NOMO-1 (cell line): Measurements from ENCODE around the gene ITGB2.

ENCODE experiments used
- DNase-seq, 2 experiments: peaks; one replicate each; lab custom pipeline; 2025; ENCODE audit not compliant: unreplicated experiment in 2 of 2; lab: John Stamatoyannopoulos, UW

ITGB2 gene

DNA sequence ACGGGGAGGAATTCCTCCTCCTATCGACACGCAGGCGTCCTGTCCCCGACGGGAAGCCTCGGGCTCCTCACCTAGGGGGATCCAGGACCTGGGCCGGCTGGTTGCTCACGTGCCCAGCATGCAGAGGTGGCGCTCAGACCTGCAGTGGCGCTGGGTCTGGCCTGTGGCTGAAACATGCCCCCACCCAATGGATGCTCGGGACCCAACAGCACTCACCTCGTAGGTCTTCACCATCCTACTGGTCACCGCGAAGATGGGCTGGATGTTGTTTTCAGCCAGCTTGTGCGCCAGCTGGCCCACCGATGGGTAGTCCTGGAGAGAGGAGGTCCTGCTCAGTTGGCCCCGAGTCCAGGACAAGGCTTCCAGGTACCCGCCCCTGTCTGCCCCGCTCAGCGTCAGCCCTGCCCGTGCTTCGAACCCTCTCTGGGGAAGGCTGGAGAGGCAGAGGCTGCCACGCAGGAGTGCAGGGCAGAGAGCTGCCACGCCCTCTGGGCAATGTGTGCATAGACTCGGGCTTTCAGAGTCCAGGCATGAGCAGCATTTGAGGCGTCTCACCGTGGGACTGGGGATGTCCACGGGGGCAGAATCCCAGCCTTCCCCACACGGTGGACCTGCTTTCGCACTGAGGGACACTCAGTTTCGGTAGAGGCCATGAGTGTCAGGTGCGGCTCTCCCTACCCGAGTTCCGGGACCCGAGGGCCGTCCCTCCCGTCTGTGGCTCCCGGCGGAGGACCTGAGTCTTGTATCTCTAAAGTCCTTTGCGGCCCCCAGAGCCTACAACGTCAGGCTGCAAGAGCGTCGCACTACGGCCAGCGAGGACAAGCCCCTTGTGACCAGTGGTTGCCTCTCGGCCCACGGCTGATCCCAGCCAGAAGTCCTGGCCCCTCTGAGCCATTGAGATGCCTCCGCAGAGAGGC is 21.6 kb downstream of the ITGB2 start:
- no peak for DNase-seq

DNA sequence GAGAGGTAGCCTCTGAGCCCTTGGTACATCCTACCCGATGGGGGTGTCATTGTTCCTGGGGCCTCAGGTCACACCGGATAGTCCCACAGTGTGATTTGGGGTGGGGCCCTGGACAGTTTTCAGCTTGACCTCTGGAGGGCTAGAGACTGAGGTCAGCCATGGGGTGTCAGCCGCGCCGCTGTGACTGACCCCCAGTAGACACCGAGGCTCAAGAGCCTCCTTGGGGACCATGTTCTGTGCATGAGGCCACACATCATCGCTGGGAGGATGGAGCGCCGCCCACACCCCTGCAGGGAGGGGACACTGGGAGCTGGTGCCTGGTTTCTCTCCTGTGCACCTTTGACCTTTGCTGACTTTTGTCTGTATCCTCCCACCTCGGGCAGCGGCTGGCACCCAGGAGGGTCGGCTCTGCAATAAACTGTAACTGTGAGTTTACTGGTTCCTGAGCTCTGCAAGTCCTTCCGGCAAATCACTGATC is 22.6 kb downstream of the ITGB2 start:
- no peak for DNase-seq

DNA sequence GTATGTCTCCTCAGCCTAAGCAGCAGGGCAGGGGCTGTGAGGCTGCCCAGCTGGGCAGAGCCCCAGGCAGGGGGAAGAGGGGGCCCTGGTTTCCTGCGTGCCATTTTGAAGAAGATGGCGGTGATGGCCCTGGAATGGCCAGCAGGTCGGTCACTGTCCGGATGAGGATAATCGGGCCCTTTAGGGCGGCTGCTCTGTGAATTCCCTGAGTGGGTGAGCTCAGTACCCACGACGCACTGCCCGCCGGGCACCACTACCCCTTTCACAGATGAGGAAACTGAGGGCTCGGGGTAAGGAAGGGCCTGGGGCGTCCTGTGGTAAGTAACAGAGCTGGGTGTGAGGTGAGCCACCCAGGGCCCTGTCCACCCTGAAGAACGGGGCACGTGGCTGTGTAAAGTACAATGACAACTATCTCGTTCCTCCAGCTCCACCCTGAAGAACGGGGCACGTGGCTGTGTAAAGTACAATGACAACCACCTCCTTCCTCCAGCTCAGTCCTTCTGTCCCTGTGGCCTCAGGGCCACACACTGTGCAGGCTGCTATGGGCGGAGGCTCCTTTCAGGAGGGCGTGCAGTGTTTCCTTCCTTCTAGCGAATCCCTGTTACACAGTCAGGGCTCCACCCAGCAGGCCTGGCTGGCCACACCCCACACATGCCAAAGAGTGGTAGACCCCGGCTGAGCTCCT is 23.2 kb downstream of the ITGB2 start:
- DNase-seq = no peak

DNA sequence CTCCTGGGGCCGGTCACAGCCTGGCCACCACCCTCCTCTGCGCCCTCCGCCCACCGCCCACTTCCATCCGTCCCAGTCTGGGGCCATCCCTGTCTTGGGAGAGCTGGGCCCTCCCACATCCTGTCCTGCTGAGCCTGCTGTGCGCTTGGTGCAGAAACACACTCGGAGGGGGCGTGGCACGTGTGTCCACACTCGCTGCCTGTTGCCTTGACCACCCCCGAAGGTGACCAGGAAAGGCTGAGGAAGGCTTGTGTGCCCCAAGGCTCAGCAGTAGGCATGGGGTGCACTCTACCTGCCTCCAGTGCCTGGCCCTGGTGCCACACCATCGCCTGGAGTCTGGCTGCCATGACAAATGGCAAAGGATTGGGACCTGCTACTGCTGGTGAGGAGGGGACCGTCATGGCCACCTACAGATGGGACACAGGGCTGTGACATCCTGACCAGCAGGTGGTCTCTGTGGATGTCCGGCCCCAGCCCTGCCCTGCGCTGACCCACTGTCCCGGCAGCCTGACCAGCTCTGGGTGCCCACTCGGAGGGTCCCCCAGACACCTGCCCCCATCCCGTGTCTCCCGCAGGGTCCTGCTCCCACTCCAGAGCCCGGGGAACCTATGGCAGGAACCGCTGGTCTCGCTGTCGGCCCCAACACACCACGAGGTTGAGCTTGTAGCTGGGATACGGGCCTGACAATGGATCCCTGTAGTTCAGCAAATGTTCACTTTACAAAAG is 24.0 kb downstream of the ITGB2 start:
- DNase-seq = no peak

DNA sequence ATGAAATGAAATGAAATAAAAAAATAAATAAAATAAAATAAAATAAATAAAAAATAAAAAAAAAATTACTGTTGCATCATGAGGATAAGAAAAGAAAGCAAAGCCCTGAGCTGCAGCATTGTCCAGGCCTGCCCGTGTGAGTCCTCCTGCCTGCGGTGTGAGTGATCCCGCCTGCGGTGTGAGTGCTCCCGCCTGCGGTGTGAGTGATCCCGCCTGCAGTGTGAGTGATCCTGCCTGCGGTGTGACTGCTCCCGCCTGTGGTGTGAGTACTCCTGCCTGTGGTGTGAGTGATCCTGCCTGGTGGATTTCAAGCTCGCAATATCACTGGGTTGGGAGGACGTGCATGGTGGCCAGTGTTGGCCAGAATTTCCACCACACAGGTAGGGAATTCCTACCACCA is 24.8 kb downstream of the ITGB2 start:
- DNase-seq = no peak

DNA sequence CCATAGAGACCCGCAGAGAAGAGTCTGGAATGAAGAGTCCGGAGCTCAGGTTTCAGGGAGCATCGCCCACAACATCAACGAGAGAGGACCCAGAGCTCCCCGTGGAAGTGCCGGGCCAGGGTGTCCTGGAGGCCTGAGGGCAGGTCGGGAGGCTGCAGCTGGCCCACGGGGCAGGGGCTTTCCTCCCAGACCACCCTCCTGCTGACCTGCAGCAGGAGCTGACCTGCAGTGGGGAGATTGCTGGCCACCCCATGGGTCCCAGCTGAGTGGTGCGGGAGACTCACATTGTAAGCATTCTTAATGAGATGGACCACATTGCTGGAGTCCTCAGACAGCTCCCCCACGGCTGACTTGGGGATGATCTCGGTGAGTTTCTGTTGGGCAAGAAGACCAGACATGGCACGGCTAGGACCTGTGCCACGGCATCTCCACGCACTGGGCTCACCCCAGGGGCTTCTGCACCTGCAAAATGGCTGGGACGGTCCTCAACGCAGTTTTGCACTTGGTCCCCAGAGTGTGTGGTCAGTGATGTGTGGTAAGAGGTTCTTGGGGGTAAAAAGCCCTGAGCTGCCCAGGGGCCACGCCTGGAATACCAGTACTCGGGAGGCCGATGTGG is 25.9 kb downstream of the ITGB2 start:
- no peak for DNase-seq

DNA sequence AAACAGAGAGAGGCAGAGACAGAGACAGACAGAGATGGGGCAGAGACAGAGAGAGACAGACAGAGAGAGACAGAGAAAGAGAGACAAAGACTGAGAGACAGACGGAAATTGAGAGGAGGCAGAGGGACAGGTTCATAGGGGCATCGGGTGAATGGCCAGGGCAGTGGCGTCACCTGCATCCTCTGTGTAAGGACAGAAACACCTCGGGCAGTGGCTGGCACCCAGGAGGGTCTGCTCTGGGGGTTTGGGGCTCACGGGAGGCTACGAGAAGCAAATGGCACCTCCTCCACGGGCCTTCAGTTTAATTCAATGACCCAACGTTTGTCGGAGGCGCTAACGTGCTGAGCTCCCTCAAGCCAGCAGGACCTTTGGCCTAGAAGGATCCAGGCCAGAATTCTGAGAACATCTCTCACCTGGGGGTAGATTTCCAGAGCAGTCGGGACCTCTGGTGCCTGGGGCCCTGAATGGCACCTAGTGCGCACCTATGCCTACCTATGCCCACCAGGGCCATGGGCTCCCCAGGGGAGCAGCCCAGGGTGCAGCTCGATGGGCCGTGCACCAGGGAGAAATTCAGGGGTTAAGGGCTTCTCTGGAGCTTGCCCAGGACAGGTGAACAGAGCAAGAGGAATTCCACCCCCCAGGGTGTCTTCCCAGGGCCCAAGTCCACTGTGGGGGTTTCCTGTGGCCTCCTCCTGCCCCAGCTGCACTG is 26.6 kb downstream of the ITGB2 start:
- DNase-seq = no peak

DNA sequence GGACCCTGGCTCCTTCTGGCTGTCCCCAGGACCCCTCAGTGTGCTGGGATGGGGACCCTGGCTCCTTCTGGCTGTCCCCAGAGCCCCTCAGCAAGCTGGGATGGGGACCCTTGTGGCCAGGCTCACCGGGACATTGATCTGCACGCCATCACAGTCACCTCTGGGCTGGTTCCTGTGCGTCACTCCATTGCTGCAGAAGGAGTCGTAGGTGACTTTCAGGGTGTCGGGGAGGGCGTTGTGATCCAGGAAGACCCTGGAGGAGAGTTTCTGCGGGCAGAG is 27.5 kb downstream of the ITGB2 start:
- DNase-seq = no peak

DNA sequence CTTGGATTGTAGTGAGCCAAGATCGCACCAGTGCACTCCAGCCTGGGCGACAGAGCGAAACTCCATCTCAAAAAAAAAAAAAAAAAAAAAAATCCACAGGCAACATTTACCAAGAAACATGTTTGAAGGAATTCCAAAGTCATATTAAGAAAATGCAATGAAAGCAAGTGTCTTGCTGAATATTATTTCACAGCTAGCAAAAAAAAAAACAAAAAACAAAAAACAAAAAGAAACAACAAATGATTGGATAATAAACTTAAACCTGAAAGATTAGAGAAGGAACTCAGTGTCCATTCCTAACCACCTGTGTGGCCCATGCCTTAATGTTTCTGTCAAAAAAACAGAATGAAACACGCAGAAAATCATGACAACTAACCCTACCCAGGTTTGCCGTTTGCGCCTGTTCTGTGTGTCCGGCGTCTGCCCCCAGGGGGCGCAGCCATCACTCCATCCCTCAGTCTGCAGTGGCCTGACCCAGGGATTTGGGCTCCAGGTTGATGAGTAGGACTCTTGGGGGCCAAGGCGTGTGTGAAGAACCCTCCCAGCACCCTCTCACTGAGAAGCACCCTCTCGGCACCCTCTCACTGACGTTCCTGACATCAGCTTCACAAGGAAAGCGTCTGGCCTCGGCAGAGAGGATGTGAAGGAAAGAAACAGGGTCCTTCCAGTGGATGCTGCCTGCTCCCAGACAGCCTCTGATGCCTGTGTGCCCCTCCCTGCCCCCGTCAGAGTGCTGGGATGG is 28.0 kb downstream of the ITGB2 start:
- DNase-seq = peak; percentile 56 to 61

DNA sequence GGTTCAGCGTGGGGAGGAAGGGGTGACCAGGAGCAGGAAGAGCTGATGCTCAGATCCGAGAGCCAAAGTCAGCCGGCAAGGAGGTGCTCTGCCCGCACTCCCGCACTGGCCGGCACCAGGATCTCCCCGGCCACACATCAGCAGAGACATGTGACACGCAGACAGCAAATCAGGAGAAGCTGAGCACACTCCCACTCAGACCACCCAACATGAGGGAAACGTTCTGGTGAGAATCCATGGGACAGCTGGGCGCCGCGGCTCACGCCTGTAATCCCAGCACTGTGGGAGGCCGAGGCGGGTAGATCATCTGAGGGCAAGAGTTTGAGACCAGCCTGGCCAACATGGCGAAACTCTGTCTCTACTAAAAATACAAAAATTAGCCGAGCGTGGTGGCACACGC is 28.6 kb downstream of the ITGB2 start:
- DNase-seq = no peak

DNA sequence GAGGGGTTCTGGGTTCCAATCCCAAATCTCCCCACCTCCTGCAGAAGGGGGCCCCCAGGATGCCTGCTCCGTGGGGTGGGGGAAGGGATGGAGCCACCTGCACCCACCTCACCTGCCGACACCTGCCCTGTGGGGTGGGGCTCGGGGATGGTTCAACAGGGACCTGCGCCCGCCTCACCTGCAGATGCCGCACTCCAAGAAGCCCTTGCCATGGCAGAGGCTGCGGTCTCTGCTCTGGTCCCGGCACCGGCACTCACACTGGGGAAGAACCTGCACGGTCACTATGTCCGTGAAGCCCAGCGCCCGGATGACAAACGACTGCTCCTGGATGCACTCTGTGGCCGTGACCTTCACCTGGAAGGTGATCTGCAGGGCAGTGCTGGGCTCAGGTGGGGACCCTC is 29.1 kb downstream of the ITGB2 start:
- no peak for DNase-seq

DNA sequence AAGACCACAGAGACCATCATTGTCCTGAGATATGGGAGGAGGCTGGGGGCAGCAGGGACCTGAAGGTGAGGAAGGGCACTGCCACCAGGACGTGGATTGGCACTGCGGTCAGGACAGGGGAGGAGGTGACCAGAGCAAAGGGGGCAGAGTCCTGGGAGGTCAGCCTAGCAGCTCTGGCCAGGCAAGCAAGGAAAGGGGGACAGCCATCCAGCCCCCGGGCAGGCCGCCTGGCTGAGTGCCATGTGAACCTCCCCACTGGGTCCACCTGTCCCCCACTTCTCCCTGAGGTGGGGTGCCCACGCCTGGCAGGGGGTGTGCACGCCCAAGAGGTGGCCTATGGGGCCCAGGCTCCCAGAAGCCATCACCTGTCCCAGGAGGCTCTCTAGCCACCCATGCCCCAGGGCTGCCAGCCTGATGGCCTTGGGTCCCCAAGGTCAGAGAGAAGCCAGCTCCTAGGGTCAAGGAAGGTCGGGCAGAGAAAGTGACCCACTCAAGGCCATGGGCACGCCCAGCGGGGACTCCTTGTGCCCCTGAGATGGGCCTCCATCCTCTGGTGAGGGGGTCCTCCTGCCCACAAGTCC is 29.6 kb downstream of the ITGB2 start:
- no peak for DNase-seq

DNA sequence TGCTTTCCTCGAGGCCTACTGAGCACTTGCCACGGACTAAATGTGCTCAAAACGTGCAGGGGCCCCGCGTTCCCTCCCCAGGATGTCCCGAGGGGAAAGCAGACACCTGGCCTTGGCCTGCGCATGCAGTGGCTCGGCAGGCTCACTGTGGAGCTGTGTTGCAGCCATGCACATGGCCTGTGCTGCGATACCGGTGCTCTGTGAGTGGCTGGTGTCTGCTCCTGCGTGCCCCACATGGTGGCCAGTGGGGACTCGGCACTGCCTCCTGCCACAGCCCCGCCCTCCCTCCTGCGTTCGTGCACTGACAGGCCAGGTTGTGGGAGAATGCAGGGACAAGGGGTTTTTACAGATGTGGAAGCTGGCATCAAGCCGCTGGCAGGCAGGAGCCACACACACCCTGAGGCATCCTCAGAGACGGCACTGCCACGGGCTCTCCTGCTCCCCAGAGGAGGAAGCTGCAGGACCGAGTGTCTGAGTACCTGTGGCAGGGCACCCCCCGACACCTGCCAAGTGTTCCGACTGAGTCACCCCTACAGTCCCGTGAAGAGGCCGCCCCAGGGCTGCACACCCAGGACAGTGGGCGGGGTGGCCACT is 30.3 kb downstream of the ITGB2 start:
- DNase-seq = no peak

DNA sequence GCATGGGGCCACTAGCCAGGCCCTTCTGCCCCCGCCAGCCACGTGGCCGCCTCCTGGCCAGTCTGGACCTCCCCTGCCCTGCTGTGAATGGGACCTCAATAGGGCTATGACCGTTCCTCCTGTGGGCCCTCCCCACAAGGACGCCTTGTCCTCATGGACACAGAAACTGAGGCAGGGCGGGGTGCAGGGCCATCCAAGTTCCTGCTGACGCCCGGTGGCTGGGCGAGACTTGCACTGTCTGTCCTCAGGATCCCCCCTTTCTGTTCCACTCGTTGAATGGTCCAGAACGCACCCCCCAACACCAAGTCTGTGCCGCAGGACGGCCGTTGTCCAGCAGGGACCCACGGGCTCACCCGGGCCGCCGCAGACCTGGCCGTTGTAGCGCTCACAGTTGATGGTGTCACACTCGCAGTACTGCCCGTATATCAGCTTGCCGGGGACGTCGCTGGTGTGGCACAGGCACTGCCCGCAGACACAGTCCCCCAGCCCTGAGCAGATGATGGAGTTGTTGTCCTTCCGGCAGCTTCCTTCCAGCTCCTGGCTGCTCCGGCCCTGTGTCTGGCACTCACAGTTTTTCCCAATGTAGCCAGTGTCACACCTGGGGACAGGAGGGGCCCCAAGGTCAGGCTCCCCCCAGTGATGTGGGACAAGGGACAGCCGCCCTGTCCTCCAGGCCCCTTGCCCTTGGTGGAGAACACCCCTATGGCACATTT is 30.9 kb downstream of the ITGB2 start:
- DNase-seq = no peak

DNA sequence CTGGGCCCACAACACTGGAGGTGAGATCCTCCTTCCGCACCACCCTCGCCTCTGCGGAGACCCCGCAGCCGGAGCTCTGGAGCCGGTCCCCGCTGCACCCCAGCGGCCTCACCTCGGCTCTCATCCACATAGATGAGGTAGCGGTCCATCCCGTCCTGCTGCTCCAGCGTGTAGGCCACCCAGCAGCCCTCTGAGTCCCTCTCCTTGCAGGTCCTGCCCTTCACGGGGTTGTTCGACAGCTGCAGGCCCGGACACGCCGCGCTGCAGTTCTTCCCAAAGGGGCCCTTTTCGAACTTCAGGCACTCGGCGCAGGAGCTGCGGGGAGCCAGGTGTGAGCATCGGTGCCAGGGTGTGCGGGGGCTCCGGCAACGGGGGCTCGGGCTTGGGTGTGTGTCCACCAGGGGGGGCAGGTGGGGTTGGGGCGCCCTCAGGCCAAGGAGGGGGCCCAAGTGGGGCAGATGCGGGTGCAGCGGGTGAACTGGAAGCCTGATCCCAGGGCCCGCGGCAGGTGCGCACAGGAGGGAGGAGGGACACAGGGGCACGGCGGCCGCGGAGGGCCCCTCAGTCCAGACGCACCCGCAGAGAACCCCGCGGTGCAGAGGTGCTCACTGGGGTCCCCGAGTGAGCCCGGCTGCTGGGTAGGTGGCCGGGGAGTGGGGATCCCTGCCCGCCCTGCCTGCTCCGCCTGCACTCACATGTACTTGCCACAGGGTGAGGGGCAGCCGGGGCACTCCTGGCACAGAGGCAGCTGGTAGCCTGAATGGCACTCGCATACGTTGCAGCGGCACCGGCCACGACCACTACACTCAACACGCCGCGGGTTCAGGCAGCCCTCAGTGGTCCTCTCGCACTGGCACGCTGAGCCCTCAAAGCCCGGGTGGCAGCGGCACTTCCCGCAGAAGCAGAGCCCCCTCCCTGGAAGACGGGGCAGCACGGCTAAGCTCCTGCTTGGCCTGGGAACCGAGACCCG is 31.8 kb downstream of the ITGB2 start:
- DNase-seq = no peak

DNA sequence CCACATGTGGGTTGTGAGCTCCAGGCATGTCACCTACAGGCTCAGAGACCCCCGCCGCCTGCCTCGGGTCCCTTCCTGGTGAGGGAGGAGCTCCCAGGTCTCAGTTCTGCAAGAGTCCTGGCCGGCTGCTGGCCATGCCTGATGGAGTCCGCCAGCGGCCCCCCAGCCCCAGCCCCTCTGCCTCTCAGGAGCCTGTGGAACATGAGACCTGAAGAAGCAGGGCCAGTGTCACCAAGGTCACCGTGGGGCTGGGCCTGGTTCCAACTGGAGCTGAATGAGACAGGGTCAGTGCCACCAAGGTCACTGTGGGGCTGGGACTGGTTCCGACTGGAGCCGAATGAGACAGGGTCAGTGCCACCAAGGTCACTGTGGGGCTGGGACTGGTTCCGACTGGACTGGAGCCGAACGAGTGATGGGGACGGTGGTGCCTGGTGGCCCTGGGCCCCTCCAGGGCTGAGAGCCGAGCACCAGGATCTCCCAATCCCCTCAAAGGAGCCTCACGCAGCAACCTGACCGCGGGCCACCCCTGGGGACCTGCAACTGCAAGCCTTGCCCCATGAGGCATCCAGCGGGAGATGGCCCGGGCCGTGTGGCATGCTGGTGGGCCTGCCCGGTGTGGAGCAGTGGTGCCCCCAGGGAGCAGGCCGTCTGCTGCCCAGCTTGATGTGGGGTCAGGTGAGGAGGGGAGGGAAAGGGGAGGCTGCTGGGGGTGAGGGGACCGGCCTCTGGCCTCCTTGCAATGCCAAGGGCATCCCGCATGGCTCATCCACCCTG is 32.7 kb downstream of the ITGB2 start:
- no peak for DNase-seq
